Measurements from ENCODE around the gene PRDM16. TPM values are rescaled to one million over a fixed set of nuclear protein-coding genes. Genes with fewer than 3 reads are reported as not detected.

The PRDM16 gene
- total and polyA plus RNA-seq, 2 of the 13 experiments (the other 11 are each of a cell fraction or from before 2014, with no cell fraction given), result 0.15 to 0.81 TPM

GRCh38 chr1:3326516-3327388 lies 257.7 kb downstream of the PRDM16 start (continued):
- TF ChIP-seq HNF1B (CRISPR knock-in tag; IDR thresholded peaks at IDR 0.05) (no peak), ZNF761 (CRISPR knock-in tag; conservative IDR thresholded peaks at IDR 0.05) (peak; percentile 67; the same call in 1 of the 2 replicates), HOXD1 (CRISPR knock-in tag; IDR thresholded peaks at IDR 0.05) (0 out of 2 replicates have a peak, but pooled peaks have one; percentile 28), TFE3 (CRISPR knock-in tag; IDR thresholded peaks at IDR 0.05) (peak; percentile 70), PHF5A (CRISPR knock-in tag; IDR thresholded peaks at IDR 0.05; ENCODE audit: low read depth, unreplicated experiment) (peak; percentile 33), EZH2 (conservative IDR thresholded peaks at IDR 0.05; ENCODE audit: low read depth, low read length) (no peak), HCFC1 (IDR thresholded peaks at IDR 0.05; ENCODE audit: low read depth, low read length) (no peak), HNRNPL (IDR thresholded peaks at IDR 0.05; ENCODE audit: low read depth, low read length) (peak; percentile 84; the same call in 1 of the 2 replicates), ZNF512B (CRISPR knock-in tag; IDR thresholded peaks at IDR 0.05; ENCODE audit: borderline replicate concordance) (0 out of 2 replicates have a peak, but pooled peaks have one; percentile 20), CTCF (CRISPR knock-in tag; IDR thresholded peaks at IDR 0.05) (peak; percentile 50), ATF1 (CRISPR knock-in tag; IDR thresholded peaks at IDR 0.05) (no peak), ATF3 (CRISPR knock-in tag; IDR thresholded peaks at IDR 0.05) (no peak), TARDBP (CRISPR knock-in tag; IDR thresholded peaks at IDR 0.05) (peak; percentile 89), ZNF720 (CRISPR knock-in tag; IDR thresholded peaks at IDR 0.05) (no peak), MIXL1 (CRISPR knock-in tag; IDR thresholded peaks at IDR 0.05) (peak; percentile 62; the same call in 1 of the 2 replicates), ZNF547 (CRISPR knock-in tag; IDR thresholded peaks at IDR 0.05) (peak; percentile 16; the same call in 1 of the 2 replicates), HES4 (CRISPR knock-in tag; IDR thresholded peaks at IDR 0.05; ENCODE audit: borderline replicate concordance) (no peak; the same call in 1 of the 2 replicates), CREM (IDR thresholded peaks at IDR 0.05) (peak; percentile 50; the same call in 1 of the 2 replicates), CREM (CRISPR knock-in tag; IDR thresholded peaks at IDR 0.05) (no peak), ZNF549 (CRISPR knock-in tag; IDR thresholded peaks at IDR 0.05) (no peak), ZNF496 (CRISPR knock-in tag; IDR thresholded peaks at IDR 0.05; ENCODE audit: insufficient replicate concordance) (no peak), MAX (IDR thresholded peaks at IDR 0.05) (no peak)
